Astrocyte (in vitro differentiated cells and primary cell): ENCODE results near the gene FNDC3B.

Experiments used
- EZH2 ChIP-seq: IDR thresholded peaks from 2 replicates; pipeline ENCODE4 v1.6.1; 2012; ENCODE audit warnings: mild to moderate bottlenecking, low read length, inconsistent platforms; ENCODE audit not compliant: insufficient read depth
- TF ChIP-seq, protein P1 (sequence below): IDR thresholded peaks from 2 replicates; pipeline ENCODE4 v1.5.1; 2011; ENCODE audit warnings: low read depth, mild to moderate bottlenecking, inconsistent platforms, low read length, moderate library complexity; ENCODE audit not compliant: insufficient read depth

DNA sequence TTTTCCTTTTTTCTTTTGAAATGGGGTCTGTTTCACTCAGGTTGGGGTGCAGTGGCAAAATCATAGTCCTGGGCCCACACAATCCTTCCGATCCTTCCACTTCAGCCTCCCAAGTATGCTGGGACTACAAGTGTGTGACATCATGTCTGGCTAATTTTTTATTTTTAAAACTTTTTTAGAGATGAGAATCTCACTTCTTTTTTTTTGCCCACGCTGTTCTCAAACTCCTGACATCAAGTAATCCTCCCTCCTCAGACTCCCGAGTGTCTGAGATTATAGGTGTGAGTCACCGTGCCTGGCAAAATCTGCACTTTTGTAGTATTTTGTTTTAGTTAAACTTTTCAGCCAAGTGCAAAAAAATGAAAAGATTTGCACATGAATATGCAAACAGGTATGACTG lies 171.0 kb downstream of the FNDC3B start:
- TF ChIP-seq, protein P1, sequence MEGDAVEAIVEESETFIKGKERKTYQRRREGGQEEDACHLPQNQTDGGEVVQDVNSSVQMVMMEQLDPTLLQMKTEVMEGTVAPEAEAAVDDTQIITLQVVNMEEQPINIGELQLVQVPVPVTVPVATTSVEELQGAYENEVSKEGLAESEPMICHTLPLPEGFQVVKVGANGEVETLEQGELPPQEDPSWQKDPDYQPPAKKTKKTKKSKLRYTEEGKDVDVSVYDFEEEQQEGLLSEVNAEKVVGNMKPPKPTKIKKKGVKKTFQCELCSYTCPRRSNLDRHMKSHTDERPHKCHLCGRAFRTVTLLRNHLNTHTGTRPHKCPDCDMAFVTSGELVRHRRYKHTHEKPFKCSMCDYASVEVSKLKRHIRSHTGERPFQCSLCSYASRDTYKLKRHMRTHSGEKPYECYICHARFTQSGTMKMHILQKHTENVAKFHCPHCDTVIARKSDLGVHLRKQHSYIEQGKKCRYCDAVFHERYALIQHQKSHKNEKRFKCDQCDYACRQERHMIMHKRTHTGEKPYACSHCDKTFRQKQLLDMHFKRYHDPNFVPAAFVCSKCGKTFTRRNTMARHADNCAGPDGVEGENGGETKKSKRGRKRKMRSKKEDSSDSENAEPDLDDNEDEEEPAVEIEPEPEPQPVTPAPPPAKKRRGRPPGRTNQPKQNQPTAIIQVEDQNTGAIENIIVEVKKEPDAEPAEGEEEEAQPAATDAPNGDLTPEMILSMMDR, result no peak
- TF ChIP-seq EZH2, result no peak
